ENCODE results near the gene PI4KB.
A peak's percentile ranks its signal among the peaks of the same experiment; 100 is the strongest.

PI4KB gene

GRCh38 chr1:151254217-151255213 is 72.7 kb downstream of the PI4KB start, which contains the start of gene PSMD4:
Gene PSMD4 (plus strand): TSS chr1:151254734. CDS start chr1:151254783, 49 bp downstream.
- Histone ChIP-seq H3K23ac (ENCODE audit: low read depth, low read length, poor library complexity) (peak within 1 kb of the TSS; percentile 46), H3K14ac (ENCODE audit: low read length) (no peak within 1 kb of the TSS), H2BK12ac (ENCODE audit: low read length) (no peak within 1 kb of the TSS), H2BK5ac (ENCODE audit: low read length) (no peak within 1 kb of the TSS), H3K79me1 (ENCODE audit: low read depth, low read length) (peaks cover 2% of the 10 kb centered on the region), H3K27ac (replicated peaks; ENCODE audit: low read length) (no peak within 1 kb of the TSS), H2BK120ac (ENCODE audit: low read depth, low read length) (no peak within 1 kb of the TSS), H3K27me3 (ENCODE audit: control insufficient read depth in 3 of 3, insufficient read depth in 3 of 3, low read depth in 1 of 3, low read length in 3 of 3) (no peaks in the 10 kb centered on the region), H2AFZ (ENCODE audit: low read length) (peak within 1 kb of the TSS; percentile 94), H3K4me1 (ENCODE audit: control insufficient read depth in 2 of 2, insufficient read depth in 1 of 2, low read depth in 1 of 2, low read length in 2 of 2) (peaks cover 0 to 2% of the 10 kb centered on the region in 2 donors), H3K36me3 (replicated peaks in 1 of 2; ENCODE audit: control insufficient read depth in 2 of 2, insufficient read depth in 2 of 2, low read length in 2 of 2) (peaks cover under 1 to 28% of the 10 kb centered on the region in 2 donors), H4K91ac (ENCODE audit: low read depth, low read length, poor library complexity) (no peak within 1 kb of the TSS), H2AK5ac (ENCODE audit: low read depth, low read length) (no peak within 1 kb of the TSS), H3K18ac (ENCODE audit: low read length) (peak within 1 kb of the TSS; percentile 54), H2BK15ac (ENCODE audit: low read length) (no peak within 1 kb of the TSS), H3K4me2 (ENCODE audit: insufficient read depth, low read length, poor library complexity, severe bottlenecking) (peak within 1 kb of the TSS; percentile 66), H3K9me3 (replicated peaks in 1 of 2; ENCODE audit: control insufficient read depth in 2 of 2, insufficient read depth in 1 of 2, low read depth in 1 of 2, low read length in 2 of 2) (no peaks in the 10 kb centered on the region), H3K4ac (ENCODE audit: low read length) (no peak within 1 kb of the TSS), H3K9ac (ENCODE audit: low read depth, low read length, poor library complexity) (no peak within 1 kb of the TSS), H4K8ac (ENCODE audit: low read depth, low read length) (no peak within 1 kb of the TSS), H3K4me3 (ENCODE audit: low read length in 2 of 2) (peak within 1 kb of the TSS; percentile 85 to 90)
- no CpG with 5 or more reads among the region's 56 CpGs for WGBS, 2 donors (ENCODE audit: extremely low coverage in 2 of 2, insufficient read length in 2 of 2, insufficient replicate concordance in 1 of 2)
- DNase-seq (ENCODE audit: low spot score), result peak; percentile 89

- Histone ChIP-seq H3K9ac (ENCODE audit: low read depth, low read length, poor library complexity) (no peak overlapping the region), H3K79me1 (ENCODE audit: low read depth, low read length) (peaks cover 2% of the 10 kb centered on the region), H2AFZ (ENCODE audit: low read length) (no peak overlapping the region), H3K36me3 (replicated peaks in 1 of 2; ENCODE audit: control insufficient read depth in 2 of 2, insufficient read depth in 2 of 2, low read length in 2 of 2) (peaks cover 10 to 41% of the 10 kb centered on the region in 2 donors), H3K4ac (ENCODE audit: low read length) (no peak overlapping the region), H3K4me1 (ENCODE audit: control insufficient read depth in 2 of 2, insufficient read depth in 1 of 2, low read depth in 1 of 2, low read length in 2 of 2) (peaks cover 0 to 2% of the 10 kb centered on the region in 2 donors), H2BK12ac (ENCODE audit: low read length) (no peak overlapping the region), H2BK15ac (ENCODE audit: low read length) (no peak overlapping the region), H2BK120ac (ENCODE audit: low read depth, low read length) (no peak overlapping the region), H3K4me2 (ENCODE audit: insufficient read depth, low read length, poor library complexity, severe bottlenecking) (no peak overlapping the region), H2AK5ac (ENCODE audit: low read depth, low read length) (no peak overlapping the region), H3K9me3 (replicated peaks in 1 of 2; ENCODE audit: control insufficient read depth in 2 of 2, insufficient read depth in 1 of 2, low read depth in 1 of 2, low read length in 2 of 2) (no peaks in the 10 kb centered on the region), H2BK5ac (ENCODE audit: low read length) (no peak overlapping the region), H4K91ac (ENCODE audit: low read depth, low read length, poor library complexity) (no peak overlapping the region), H3K4me3 (ENCODE audit: low read length in 2 of 2) (no peak overlapping the region), H3K27me3 (ENCODE audit: control insufficient read depth in 3 of 3, insufficient read depth in 3 of 3, low read depth in 1 of 3, low read length in 3 of 3) (no peaks in the 10 kb centered on the region), H3K14ac (ENCODE audit: low read length) (no peak overlapping the region), H3K23ac (ENCODE audit: low read depth, low read length, poor library complexity) (no peak overlapping the region), H4K8ac (ENCODE audit: low read depth, low read length) (no peak overlapping the region), H3K27ac (replicated peaks; ENCODE audit: low read length) (no peak overlapping the region), H3K18ac (ENCODE audit: low read length) (no peak overlapping the region)
- no CpG with 5 or more reads among the region's 16 CpGs for WGBS, 2 donors (ENCODE audit: extremely low coverage in 2 of 2, insufficient read length in 2 of 2, insufficient replicate concordance in 1 of 2)
- peak; percentile 31 for DNase-seq (ENCODE audit: low spot score)
These were observed 75.4 kb downstream of the PI4KB start for GRCh38 chr1:151251656-151252470.

- WGBS, 2 donors (ENCODE audit: extremely low coverage in 2 of 2, insufficient read length in 2 of 2, insufficient replicate concordance in 1 of 2), result no CpG with 5 or more reads among the region's 2 CpGs
- Histone ChIP-seq H2BK5ac (ENCODE audit: low read length) (no peak overlapping the region), H2AK5ac (ENCODE audit: low read depth, low read length) (no peak overlapping the region), H3K18ac (ENCODE audit: low read length) (no peak overlapping the region), H3K4me2 (ENCODE audit: insufficient read depth, low read length, poor library complexity, severe bottlenecking) (no peak overlapping the region), H4K8ac (ENCODE audit: low read depth, low read length) (no peak overlapping the region), H3K4ac (ENCODE audit: low read length) (no peak overlapping the region), H2AFZ (ENCODE audit: low read length) (no peak overlapping the region), H3K79me1 (ENCODE audit: low read depth, low read length) (no peaks in the 10 kb centered on the region), H4K91ac (ENCODE audit: low read depth, low read length, poor library complexity) (no peak overlapping the region), H2BK12ac (ENCODE audit: low read length) (no peak overlapping the region), H3K27ac (replicated peaks; ENCODE audit: low read length) (no peak overlapping the region), H3K9me3 (replicated peaks in 1 of 2; ENCODE audit: control insufficient read depth in 2 of 2, insufficient read depth in 1 of 2, low read depth in 1 of 2, low read length in 2 of 2) (no peaks in the 10 kb centered on the region), H3K14ac (ENCODE audit: low read length) (no peak overlapping the region), H3K4me3 (ENCODE audit: low read length in 2 of 2) (no peak overlapping the region), H2BK15ac (ENCODE audit: low read length) (no peak overlapping the region), H2BK120ac (ENCODE audit: low read depth, low read length) (no peak overlapping the region), H3K4me1 (ENCODE audit: control insufficient read depth in 2 of 2, insufficient read depth in 1 of 2, low read depth in 1 of 2, low read length in 2 of 2) (no peaks in the 10 kb centered on the region), H3K23ac (ENCODE audit: low read depth, low read length, poor library complexity) (no peak overlapping the region), H3K9ac (ENCODE audit: low read depth, low read length, poor library complexity) (no peak overlapping the region), H3K36me3 (replicated peaks in 1 of 2; ENCODE audit: control insufficient read depth in 2 of 2, insufficient read depth in 2 of 2, low read length in 2 of 2) (peaks cover 41 to 92% of the 10 kb centered on the region in 2 donors), H3K27me3 (ENCODE audit: control insufficient read depth in 3 of 3, insufficient read depth in 3 of 3, low read depth in 1 of 3, low read length in 3 of 3) (no peaks in the 10 kb centered on the region)
- DNase-seq (ENCODE audit: low spot score), result no peak
These were observed 80.4 kb downstream of the PI4KB start for GRCh38 chr1:151246786-151247185.

Data from neuronal stem cell (in vitro differentiated cells).